Measurements from ENCODE around the gene ANAPC13.

ANAPC13 gene

GRCh38 chr3:134495980-134496379 is 10.2 kb upstream of the ANAPC13 start:
- no peak overlapping the region for H2AFZ ChIP-seq (ENCODE audit: low read depth, low read length, severe bottlenecking)
- TF ChIP-seq, protein P1, sequence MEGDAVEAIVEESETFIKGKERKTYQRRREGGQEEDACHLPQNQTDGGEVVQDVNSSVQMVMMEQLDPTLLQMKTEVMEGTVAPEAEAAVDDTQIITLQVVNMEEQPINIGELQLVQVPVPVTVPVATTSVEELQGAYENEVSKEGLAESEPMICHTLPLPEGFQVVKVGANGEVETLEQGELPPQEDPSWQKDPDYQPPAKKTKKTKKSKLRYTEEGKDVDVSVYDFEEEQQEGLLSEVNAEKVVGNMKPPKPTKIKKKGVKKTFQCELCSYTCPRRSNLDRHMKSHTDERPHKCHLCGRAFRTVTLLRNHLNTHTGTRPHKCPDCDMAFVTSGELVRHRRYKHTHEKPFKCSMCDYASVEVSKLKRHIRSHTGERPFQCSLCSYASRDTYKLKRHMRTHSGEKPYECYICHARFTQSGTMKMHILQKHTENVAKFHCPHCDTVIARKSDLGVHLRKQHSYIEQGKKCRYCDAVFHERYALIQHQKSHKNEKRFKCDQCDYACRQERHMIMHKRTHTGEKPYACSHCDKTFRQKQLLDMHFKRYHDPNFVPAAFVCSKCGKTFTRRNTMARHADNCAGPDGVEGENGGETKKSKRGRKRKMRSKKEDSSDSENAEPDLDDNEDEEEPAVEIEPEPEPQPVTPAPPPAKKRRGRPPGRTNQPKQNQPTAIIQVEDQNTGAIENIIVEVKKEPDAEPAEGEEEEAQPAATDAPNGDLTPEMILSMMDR (IDR thresholded peaks at IDR 0.05; ENCODE audit: insufficient read depth, low read length, poor library complexity, severe bottlenecking) = no peak
- no peak for TF ChIP-seq EZH2phosphoT487 (conservative IDR thresholded peaks at IDR 0.05; ENCODE audit: low read length)
- H3K4me3 ChIP-seq (ENCODE audit: insufficient read depth, low read length, poor library complexity, severe bottlenecking) = no peak overlapping the region
- no peak overlapping the region for H3K27ac ChIP-seq (ENCODE audit: low read depth, low read length)
- no peaks in the 10 kb centered on the region for H3K9me3 ChIP-seq (ENCODE audit: insufficient read depth, low read length)
- H4K20me1 ChIP-seq (ENCODE audit: low read depth, low read length) = no peaks in the 10 kb centered on the region
- peaks cover 8% of the 10 kb centered on the region; the same call in 1 of the 2 replicates for H3F3A ChIP-seq (ENCODE audit: insufficient read depth)
- no peaks in the 10 kb centered on the region for H3K27me3 ChIP-seq (ENCODE audit: low read length)
- H3K36me3 ChIP-seq (ENCODE audit: low read length) = peaks cover 7% of the 10 kb centered on the region
- no peaks in the 10 kb centered on the region for H3K9me2 ChIP-seq (replicated peaks; ENCODE audit: insufficient read depth, low read length)
- no peak overlapping the region for H3K9ac ChIP-seq (ENCODE audit: low read length)
- peaks cover 82% of the 10 kb centered on the region for H3K79me2 ChIP-seq (ENCODE audit: insufficient read depth, low read length)
- H3K4me2 ChIP-seq (ENCODE audit: low read depth, low read length, poor library complexity, severe bottlenecking) = no peak overlapping the region

- H3K9me3 ChIP-seq (ENCODE audit: insufficient read depth, low read length) = no peaks in the 10 kb centered on the region
- no peak overlapping the region for H3K4me2 ChIP-seq (ENCODE audit: low read depth, low read length, poor library complexity, severe bottlenecking)
- H3K27me3 ChIP-seq (ENCODE audit: low read length) = no peaks in the 10 kb centered on the region
- H3K4me3 ChIP-seq (ENCODE audit: insufficient read depth, low read length, poor library complexity, severe bottlenecking) = no peak overlapping the region
- no peak overlapping the region for H3K27ac ChIP-seq (ENCODE audit: low read depth, low read length)
- H3K9ac ChIP-seq (ENCODE audit: low read length) = no peak overlapping the region
- no peak for TF ChIP-seq EZH2phosphoT487 (conservative IDR thresholded peaks at IDR 0.05; ENCODE audit: low read length)
- TF ChIP-seq, protein P1 (IDR thresholded peaks at IDR 0.05; ENCODE audit: insufficient read depth, low read length, poor library complexity, severe bottlenecking) = no peak
- no peaks in the 10 kb centered on the region for H3K9me2 ChIP-seq (replicated peaks; ENCODE audit: insufficient read depth, low read length)
- H4K20me1 ChIP-seq (ENCODE audit: low read depth, low read length) = no peaks in the 10 kb centered on the region
- no peak overlapping the region for H2AFZ ChIP-seq (ENCODE audit: low read depth, low read length, severe bottlenecking)
- peaks cover 11% of the 10 kb centered on the region; the same call in 1 of the 2 replicates for H3F3A ChIP-seq (ENCODE audit: insufficient read depth)
- H3K36me3 ChIP-seq (ENCODE audit: low read length) = peaks cover 7% of the 10 kb centered on the region
- H3K79me2 ChIP-seq (ENCODE audit: insufficient read depth, low read length) = peaks cover 87% of the 10 kb centered on the region
Observed at GRCh38 chr3:134494495-134494894, 8.7 kb upstream of the ANAPC13 start.

DNA sequence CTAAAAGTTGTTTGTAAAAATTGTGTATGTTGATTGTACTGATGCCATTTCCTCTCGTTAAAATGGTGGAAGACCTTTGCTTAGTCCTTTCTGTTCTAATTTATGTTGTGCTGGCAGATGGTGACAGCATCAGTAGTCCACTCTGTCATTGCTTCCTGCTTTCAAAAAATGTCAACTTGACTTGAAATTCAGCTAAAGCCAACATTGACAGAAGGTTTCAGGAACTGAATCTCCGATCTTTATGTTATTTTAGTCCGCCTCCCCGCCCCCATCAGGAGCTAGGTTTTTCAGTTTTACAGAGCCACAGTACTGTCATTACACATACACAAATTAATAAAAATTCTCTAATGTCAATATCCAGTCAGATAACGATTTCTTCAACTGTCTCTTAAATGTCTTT is 1.6 kb upstream of the ANAPC13 start:
- Histone ChIP-seq H3K79me2 (ENCODE audit: insufficient read depth, low read length) (peaks cover 81% of the 10 kb centered on the region), H3K36me3 (ENCODE audit: low read length) (no peaks in the 10 kb centered on the region), H4K20me1 (ENCODE audit: low read depth, low read length) (no peaks in the 10 kb centered on the region), H3K4me3 (ENCODE audit: insufficient read depth, low read length, poor library complexity, severe bottlenecking) (peak overlapping the region; percentile 99), H3F3A (ENCODE audit: insufficient read depth) (peaks cover 13% of the 10 kb centered on the region; the same call in 1 of the 2 replicates), H3K9ac (ENCODE audit: low read length) (peak overlapping the region; percentile 98), H3K27me3 (ENCODE audit: low read length) (no peaks in the 10 kb centered on the region), H3K9me2 (replicated peaks; ENCODE audit: insufficient read depth, low read length) (no peaks in the 10 kb centered on the region), H3K27ac (ENCODE audit: low read depth, low read length) (peak overlapping the region; percentile 81), H2AFZ (ENCODE audit: low read depth, low read length, severe bottlenecking) (no peak overlapping the region), H3K9me3 (ENCODE audit: insufficient read depth, low read length) (no peaks in the 10 kb centered on the region), H3K4me2 (ENCODE audit: low read depth, low read length, poor library complexity, severe bottlenecking) (peak overlapping the region; percentile 92)
- no peak for TF ChIP-seq EZH2phosphoT487 (conservative IDR thresholded peaks at IDR 0.05; ENCODE audit: low read length)
- TF ChIP-seq, protein P1 (IDR thresholded peaks at IDR 0.05; ENCODE audit: insufficient read depth, low read length, poor library complexity, severe bottlenecking) = no peak
